Measurements from ENCODE around the gene CAMTA1.

DNA sequence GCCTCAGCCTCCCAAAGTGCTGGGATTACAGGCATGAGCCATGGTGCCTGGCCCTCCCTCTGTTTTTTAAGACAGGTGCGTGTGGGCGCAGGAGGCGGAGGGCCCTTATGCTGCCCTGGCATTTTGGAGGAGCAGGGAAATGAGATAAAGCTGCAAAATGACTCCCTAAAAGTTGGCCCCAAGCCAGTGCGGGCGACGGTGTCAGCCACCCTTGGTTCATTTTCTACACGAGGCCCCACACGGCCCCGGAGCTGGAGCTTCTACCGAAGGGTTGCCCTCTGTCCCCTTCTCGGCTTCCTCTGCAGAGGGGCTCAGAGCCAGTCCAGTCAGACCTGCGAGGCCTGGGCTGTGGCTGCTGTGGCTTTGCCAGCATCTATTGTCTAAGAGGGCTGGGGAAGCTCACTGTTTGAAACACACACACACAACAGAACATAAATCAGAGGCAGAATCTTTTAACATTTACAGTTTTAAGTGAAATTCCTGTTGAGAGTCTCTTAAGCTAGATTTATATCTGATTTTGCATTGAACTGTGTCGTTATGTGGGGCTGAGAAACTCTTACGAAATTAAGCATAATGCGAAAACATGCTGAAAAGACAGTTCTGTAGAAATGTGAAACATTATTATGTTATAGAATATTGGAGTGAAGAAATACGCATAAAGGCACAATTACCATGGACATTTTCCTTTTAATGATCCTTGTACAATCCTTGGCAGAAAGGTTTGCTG, 255.9 kb downstream of the CAMTA1 start:
- TF ChIP-seq POLR2A (IDR thresholded peaks at IDR 0.05; ENCODE audit: low read length) (no peak), GATA1 (IDR thresholded peaks at IDR 0.05; ENCODE audit: low read depth, low read length) (no peak)

All from erythroblast (primary cell).